GM21576 (cell line): ENCODE results near the gene UQCRC2.
"Not testable (repeated sequence)": the region's sequence is repeated elsewhere in the genome, so short reads cannot be mapped to it uniquely, and the experiment has no call there.

ENCODE experiments used
- ATAC-seq: cut with Tn5 transposase; IDR thresholded peaks from one replicate; pipeline ENCODE4 v1.9.1; 2021; ENCODE audit warnings: mild to moderate bottlenecking, moderate library complexity; ENCODE audit not compliant: unreplicated experiment

UQCRC2 gene

GRCh38 chr16:22008215-22009059 lies 55.3 kb downstream of the UQCRC2 start:
- ATAC-seq = peak; percentile 19

GRCh38 chr16:22010902-22011301 lies 57.7 kb downstream of the UQCRC2 start:
- no peak for ATAC-seq

- ATAC-seq = no peak
These were observed 59.1 kb downstream of the UQCRC2 start for GRCh38 chr16:22012241-22012640.

- no peak for ATAC-seq
These were observed 60.3 kb downstream of the UQCRC2 start for GRCh38 chr16:22013486-22013885.

- ATAC-seq = no peak
These were observed 61.2 kb downstream of the UQCRC2 start for GRCh38 chr16:22014271-22014873.

- ATAC-seq = no peak
These were observed 63.8 kb downstream of the UQCRC2 start for GRCh38 chr16:22016927-22017326.

GRCh38 chr16:22018559-22018958 lies 65.4 kb downstream of the UQCRC2 start:
- no peak for ATAC-seq

GRCh38 chr16:22022151-22022550 lies 69.0 kb downstream of the UQCRC2 start:
- no peak for ATAC-seq

GRCh38 chr16:22023505-22023904 lies 70.3 kb downstream of the UQCRC2 start:
- ATAC-seq = no peak

GRCh38 chr16:22024785-22025184 lies 71.6 kb downstream of the UQCRC2 start:
- not testable (repeated sequence) for ATAC-seq

GRCh38 chr16:22027633-22028032 lies 74.5 kb downstream of the UQCRC2 start:
- ATAC-seq = no peak

GRCh38 chr16:22029632-22030031 lies 76.5 kb downstream of the UQCRC2 start:
- ATAC-seq = no peak

- ATAC-seq = no peak
These were observed 77.1 kb downstream of the UQCRC2 start for GRCh38 chr16:22030087-22030812.

- no peak for ATAC-seq
These were observed 78.4 kb downstream of the UQCRC2 start for GRCh38 chr16:22031483-22032083.
